ENCODE measurements around the gene LMO1.

LMO1 gene

DNA sequence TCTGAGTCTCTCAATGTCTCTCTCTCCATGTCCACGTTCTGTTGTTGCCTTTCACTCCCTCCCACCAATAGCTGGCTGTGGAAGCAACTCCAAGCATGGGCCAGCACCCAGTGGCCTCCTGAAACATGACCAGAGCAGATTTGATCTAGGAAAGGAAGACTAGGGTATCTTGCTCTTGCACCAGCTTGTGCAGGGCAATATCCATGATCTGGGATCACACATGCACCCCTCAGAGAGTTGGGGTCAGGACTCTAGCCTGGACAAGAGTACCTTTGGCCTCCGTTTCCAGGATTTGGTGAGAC, 60.3 kb downstream of the LMO1 start:
- no peak for DNase-seq

GRCh38 chr11:8202516-8203413, 60.9 kb downstream of the LMO1 start:
- no peak for DNase-seq

DNA sequence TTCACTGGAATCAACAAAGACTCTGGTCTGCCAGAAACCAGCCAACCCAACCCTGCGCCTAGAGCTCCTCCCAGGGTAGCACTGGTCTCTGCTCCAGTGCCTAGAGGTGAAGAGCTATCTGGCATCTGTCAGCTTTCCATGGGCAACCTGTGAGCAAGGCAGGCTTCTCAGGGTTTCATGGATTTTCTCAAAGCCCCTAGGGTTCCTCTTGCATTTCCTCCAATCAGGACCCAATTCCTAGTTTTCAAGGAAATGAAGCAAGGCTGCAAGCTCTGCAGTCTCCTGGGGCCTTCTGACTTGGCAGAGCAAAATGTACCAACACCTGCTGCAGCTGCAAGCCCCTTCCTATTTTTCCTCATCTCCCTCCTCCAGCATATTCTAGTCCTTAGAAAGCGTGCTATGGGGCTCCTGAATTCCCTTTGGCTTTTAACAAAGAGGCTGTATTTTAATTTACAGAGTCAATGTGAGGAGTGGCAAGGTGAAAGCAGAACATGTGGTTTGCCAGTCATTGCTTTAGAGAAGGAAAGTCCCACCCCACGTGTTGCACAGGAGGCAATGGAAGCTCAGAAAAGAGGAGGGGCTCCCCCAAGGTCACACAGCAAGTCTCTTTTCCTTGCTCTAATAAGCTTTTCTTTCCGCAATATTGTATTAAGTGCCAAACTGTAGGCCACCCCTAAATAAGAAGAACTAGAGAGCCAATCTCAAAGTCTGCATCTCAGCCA, 61.9 kb downstream of the LMO1 start:
- peak; percentile 66 to 74 (median 71) for DNase-seq

- DNase-seq: no peak
Measured at GRCh38 chr11:8199676-8200075, 64.0 kb downstream of the LMO1 start.

- no peak for DNase-seq
Measured at GRCh38 chr11:8196749-8197148, 66.9 kb downstream of the LMO1 start.

DNA sequence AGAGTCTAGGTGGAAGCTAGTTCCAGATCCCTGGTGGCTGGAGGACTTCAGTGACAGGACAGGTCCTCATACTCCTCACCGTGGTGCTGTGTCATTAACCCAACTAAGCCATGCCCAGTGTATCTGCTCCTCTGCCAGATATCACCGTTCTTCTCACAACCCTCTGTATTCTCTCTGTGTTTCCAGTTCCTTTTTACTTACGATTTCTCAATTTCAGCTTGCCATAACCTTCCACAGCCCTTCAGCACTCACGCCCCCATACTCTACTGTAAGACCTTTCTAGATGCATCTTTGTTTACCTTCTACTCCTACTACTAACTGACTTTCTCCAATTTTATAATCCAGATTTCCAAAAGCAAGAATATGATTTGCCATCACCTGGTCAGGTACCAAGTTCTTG, 68.7 kb downstream of the LMO1 start:
- DNase-seq: peak; percentile 18 to 40 (median 28)

GRCh38 chr11:8192896-8193209, 70.8 kb downstream of the LMO1 start:
- DNase-seq: no peak

DNA sequence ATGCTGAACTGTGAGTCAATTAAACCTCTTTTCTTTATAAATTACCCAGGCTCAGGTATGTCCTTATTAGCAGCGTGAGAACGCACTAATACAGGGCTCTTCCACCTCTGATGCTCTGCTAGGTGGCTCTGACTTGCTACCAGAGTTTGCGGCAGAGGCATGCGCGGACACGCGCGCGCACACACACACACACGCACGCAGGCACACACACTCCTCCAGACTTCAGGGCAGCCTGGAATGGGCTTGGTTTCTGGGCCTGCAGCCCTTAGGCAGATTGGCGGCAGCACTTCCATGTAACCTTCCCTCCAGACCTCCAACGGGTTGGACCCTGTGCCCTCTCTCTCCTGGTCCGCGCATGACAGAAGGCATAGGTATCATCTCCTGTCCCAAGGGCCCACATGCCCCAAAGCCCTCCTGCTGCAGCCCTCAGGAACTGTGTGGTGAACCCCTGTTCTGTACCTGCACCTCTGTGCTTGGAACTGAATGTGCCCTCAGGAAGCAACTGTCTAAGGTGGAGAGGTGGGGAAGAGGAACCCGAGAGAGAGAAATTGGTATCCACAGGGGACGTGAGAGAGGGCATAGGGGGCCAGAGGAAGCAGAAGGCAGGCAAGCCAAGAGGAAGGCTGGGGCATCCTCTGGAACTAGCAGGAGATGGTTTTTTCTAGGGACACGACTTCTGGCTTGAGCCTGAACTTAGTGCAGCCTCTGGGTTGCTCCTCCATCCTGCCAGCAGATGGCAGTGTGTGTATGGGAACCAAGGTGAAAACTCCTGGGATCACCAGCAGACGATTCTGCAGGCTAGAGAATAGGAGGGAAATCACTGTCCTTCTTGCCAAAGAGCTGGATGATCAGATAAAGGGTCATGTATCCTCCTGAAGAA, 71.4 kb downstream of the LMO1 start:
- peak; percentile 76 to 86 (median 83) for DNase-seq

GRCh38 chr11:8190431-8190830, 73.2 kb downstream of the LMO1 start:
- no peak for DNase-seq

DNA sequence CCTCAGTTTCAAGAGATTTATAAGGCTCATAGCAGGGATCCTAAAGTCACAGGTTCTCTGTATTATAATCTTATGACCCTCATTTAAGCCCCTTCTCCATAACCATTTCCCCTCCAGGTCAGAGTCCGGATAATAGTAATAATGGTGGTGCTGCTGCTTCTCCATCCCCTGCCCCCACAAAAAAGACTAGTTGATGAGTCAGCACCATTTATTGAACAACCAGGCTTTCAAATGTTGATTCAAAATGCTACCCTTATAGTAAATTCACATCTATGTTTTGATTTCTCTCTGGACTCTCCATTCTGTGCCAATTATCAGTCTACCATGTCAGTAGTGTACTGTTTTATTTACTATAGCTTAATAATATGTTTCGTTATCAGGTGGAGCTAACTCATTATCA, 77.2 kb downstream of the LMO1 start:
- no peak for DNase-seq

GRCh38 chr11:8183111-8183510, 80.6 kb downstream of the LMO1 start:
- DNase-seq: no peak

- no peak for DNase-seq
Measured at GRCh38 chr11:8180469-8180868, 83.2 kb downstream of the LMO1 start.

- no peak for DNase-seq
Measured at GRCh38 chr11:8178297-8178696, 85.4 kb downstream of the LMO1 start.

- DNase-seq: no peak
Measured at GRCh38 chr11:8177136-8177535, 86.5 kb downstream of the LMO1 start.
